ENCODE data around the gene ARHGEF28.

Gene ARHGEF28

GRCh38 chr5:73816656-73817420 is 190.8 kb downstream of the ARHGEF28 start:
- DNase-seq (ENCODE audit: low read depth): no peak

DNA sequence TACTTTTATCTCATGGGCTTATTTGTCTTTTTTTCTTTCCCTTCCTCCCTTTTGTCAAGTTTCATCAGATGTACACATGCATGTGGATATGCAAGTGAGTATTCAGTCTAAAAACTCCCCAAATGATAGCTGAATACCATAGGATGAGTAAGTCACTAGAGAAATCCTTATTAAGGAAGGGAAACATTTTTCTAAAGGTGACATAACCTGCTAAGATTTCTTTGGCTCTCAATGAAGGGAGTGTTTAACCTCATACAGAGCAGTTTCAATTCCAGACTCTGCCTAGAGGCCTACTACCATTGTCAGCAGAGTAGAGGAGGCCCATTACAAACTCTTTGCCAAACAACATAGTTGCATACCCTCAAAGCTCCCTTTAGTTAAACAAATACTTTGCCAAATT is 192.4 kb downstream of the ARHGEF28 start:
- DNase-seq (ENCODE audit: low read depth): no peak

GRCh38 chr5:73820326-73820725 is 194.3 kb downstream of the ARHGEF28 start:
- no peak for DNase-seq (ENCODE audit: low read depth)

DNA sequence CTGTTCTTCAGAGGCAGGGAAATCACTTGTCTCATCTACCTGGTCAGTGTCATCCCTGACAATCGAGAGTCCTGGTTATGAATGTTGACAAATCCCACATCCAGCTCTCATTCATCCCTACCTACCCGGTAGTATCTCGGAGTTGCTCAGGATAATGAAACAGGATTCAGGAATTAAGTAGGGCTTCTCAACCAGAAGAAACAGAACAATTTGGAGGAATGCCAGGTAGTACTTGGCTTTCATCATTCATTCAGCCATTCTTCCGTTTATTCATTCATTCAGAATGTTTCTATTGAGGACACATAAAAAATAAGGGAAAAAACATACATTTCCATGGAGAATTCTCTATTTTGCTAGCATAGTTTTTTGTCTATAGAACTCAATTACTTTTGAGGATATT is 195.0 kb downstream of the ARHGEF28 start:
- no peak for DNase-seq (ENCODE audit: low read depth)

DNA sequence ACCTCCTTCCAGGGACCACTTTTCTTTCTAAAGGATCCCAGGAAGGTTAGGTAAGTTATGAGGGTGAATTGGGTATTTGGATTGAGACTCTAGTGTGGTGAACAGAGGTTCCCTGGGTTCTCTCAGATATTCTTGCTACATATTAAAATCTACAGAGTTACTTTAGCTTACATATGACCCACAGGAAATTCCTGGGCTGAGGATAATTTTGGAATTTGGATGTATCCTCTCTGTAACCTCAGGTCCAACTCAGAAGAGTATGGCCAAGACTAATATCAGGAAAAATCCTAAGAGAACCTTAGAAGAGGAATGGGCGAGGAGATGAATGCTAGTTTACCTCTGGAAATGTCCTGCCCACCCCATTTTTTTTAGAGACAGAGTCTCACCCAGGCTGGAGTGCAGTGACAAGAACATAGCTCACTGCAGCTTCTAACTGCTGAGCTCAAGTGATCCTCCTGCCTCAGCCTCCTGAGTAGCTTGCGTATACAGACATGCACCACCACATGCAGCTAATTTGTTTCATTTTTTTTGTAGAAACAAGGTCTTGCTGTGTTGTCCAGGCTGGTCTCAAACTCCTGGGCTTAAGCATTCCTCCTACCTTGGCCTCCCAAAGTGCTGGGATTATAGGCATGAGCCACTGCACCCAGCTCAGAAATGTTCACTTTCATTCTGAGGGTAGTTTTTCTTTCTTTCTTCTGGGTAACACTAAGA is 196.4 kb downstream of the ARHGEF28 start:
- no peak for DNase-seq (ENCODE audit: low read depth)

- DNase-seq (ENCODE audit: low read depth): no peak
Observed at GRCh38 chr5:73822989-73823339, 197.0 kb downstream of the ARHGEF28 start.

GRCh38 chr5:73823508-73823925 is 197.5 kb downstream of the ARHGEF28 start:
- DNase-seq (ENCODE audit: low read depth): no peak

- DNase-seq (ENCODE audit: low read depth): no peak
Observed at GRCh38 chr5:73825199-73825598, 199.2 kb downstream of the ARHGEF28 start.

DNA sequence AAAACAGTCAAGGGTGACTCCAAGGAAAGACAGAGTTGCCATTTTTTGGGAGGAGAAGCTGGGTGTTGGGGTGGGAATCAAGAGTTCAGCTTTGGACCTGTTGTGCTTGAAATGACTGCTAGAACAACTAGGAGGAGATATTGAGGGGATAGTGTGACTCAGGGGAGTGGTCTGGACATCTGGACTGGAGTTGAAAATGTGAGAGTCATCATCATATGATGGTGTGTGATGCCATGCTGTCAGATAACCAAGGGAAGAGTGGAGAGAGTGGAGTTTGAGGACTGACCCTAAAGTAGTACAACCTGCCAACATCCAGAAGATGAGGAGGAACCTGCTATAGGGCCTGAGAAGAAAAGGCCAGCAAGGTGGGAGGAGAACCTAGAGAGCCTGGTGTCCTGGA is 199.7 kb downstream of the ARHGEF28 start:
- no peak for DNase-seq (ENCODE audit: low read depth)

DNA sequence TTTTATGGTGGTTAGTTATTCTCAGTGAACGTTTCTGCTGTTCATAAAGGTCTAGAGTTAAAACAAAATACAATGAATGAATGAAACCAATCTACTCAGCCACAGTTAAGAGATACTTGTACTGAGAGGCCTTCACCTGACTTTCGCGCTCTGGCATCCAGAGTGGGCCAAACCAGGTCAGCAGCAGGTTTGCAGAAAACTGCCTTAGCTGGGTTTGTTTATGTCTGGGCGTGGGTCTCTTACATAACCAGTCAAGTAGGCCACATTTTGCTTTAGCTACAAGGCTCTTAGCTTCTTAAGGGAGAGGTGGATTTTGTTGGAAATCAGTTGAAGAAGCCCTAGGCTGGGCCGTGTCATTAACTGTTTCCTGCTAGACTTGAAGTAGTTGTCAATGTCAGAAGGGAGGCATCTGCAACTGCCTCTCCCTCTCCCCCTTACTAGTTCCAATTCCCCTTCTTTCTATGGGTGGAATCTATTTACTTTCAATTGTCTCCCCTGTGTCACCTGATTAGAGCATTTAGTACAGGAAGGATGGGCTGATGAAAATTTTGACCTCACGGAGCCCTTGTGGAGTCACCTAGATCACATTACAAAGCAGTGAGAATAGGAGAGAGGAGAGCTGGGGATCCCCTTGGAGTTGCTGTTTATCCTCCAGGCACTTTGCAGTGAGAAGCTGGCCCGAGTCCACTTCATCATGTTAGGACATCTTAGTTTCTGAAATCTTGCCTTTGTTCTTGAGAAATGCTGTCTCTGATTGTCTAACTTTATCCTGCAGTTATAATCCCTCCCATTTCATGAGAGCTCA is 200.5 kb downstream of the ARHGEF28 start:
- no peak for DNase-seq (ENCODE audit: low read depth)

DNA sequence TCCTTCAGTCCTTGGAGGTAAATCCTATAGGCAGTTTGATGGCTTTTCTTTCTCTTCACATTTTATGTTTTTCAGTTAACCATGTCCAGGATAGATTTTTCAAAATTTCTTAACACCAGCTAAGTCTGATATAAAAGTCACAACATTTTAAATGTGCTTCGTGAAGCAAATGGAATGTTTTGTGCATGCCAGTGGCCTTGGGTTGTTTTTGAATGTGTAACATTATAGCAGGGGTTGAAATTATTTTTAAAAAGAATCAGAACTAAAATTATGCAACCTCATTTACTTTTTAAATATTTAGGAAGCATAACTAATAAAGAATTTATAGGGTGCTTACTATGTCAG is 201.1 kb downstream of the ARHGEF28 start:
- DNase-seq (ENCODE audit: low read depth): no peak

- no peak for DNase-seq (ENCODE audit: low read depth)
Observed at GRCh38 chr5:73828465-73828864, 202.5 kb downstream of the ARHGEF28 start.

- no peak for DNase-seq (ENCODE audit: low read depth)
Observed at GRCh38 chr5:73830646-73831045, 204.7 kb downstream of the ARHGEF28 start.

DNA sequence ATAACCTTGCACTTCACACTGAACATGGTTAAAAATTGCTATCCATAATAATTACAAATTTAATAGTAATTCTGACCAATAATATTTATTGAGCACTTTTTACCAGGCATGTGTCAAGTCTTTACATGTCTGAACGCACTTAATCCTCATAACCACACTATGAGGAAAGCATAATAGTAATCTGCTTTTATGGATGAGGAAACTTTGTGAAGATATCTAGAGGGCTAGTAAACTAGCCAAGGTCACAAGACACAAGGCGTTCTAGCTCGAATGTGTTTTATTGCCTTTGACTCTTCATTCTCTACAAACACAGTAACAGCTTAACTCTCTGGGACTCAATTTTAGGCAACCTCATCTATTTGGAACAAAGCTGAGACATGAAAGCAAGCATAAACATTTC is 205.1 kb downstream of the ARHGEF28 start:
- no peak for DNase-seq (ENCODE audit: low read depth)

DNA sequence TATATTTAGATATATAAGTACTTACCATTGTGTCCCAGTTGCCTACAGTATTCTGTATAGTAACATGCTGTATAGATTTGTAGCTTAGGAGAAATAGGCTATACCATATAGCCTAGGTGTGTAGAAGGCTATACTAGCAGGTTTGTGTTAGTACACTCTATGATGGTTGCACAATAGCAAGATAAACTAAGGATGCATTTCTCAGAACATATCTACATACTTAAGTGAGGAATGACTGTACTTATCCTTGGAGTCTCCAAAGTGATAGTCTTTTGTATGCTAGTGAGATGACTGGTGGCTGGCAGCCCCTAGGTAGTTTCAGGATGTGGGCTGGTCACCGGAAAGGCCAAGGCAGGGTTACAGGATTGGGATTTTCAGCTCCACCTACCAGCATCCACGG is 208.7 kb downstream of the ARHGEF28 start:
- DNase-seq (ENCODE audit: low read depth): no peak

GRCh38 chr5:73835726-73836125 is 209.7 kb downstream of the ARHGEF28 start:
- no peak for DNase-seq (ENCODE audit: low read depth)

GRCh38 chr5:73836607-73837006 is 210.6 kb downstream of the ARHGEF28 start:
- no peak for DNase-seq (ENCODE audit: low read depth)

DNA sequence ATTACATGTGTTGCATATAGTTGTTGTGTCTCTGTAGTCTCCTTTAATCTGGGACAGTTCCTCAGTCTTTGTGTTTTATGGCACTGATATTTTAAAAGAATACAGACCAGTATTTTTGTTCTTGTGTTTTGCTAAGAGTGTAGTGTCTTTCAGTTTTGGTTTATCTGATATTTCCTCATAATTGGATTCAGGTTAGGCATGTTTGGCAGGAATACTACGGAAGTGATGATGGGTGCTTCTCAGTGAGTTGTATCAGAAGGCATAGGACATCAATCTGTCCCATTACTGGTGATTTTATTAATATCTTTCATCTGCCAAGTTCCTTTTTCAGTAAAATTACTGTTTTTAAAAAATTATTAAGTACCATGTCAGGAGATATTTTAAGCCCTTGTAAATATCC is 212.9 kb downstream of the ARHGEF28 start:
- no peak for DNase-seq (ENCODE audit: low read depth)

GRCh38 chr5:73841641-73842040 is 215.6 kb downstream of the ARHGEF28 start:
- DNase-seq (ENCODE audit: low read depth): no peak

- DNase-seq (ENCODE audit: low read depth): no peak
Observed at GRCh38 chr5:73844165-73844564, 218.2 kb downstream of the ARHGEF28 start.

- no peak for DNase-seq (ENCODE audit: low read depth)
Observed at GRCh38 chr5:73851471-73852181, 225.6 kb downstream of the ARHGEF28 start.

- no peak for DNase-seq (ENCODE audit: low read depth)
Observed at GRCh38 chr5:73853091-73853490, 227.1 kb downstream of the ARHGEF28 start.
